Esophagus squamous epithelium (tissue), 5 donors: ENCODE results near the gene ARID3B. TPM values are rescaled to one million over a fixed set of nuclear protein-coding genes. Genes with fewer than 3 reads are reported as not detected.

Experiments
- DNase-seq: peaks from one replicate; lab custom pipeline; 2025; lab: John Stamatoyannopoulos, UW
- H3K27ac ChIP-seq, 4 donors: fragments of 200-600 bp; sonication (generic); one replicate each; pipeline ENCODE4 v1.5.1; 2016 to 2019; ENCODE audit warnings: mild to moderate bottlenecking in 1 of 4
- H3K27me3 ChIP-seq, 4 donors: fragments of 200-600 bp; sonication (generic); 1 replicate in 3 of 4; 2 replicates in 1 of 4; pipeline versions ENCODE4 v1.5.1 to v1.6.0; 2017 to 2021; ENCODE audit warnings: antibody characterized with exemption in 1 of 4
- H3K36me3 ChIP-seq, 3 donors: fragments of 200-600 bp; sonication (generic); one replicate each; pipeline ENCODE4 v1.5.1; 2016 to 2019
- H3K4me1 ChIP-seq, 3 donors: fragments of 200-600 bp; sonication (generic); one replicate each; pipeline ENCODE4 v1.5.1; 2017 to 2019
- H3K4me3 ChIP-seq, 4 donors: fragments of 200-600 bp; sonication (generic); 1 replicate in 3 of 4; 2 replicates in 1 of 4; pipeline ENCODE4 v1.5.1; 2016 to 2019; ENCODE audit warnings: mild to moderate bottlenecking in 2 of 4, moderate library complexity in 1 of 4
- H3K9me3 ChIP-seq, 3 donors: fragments of 200-600 bp; sonication (generic); one replicate each; pipeline ENCODE4 v1.5.1; 2016 to 2019
- CTCF ChIP-seq, 6 experiments: fragments of 450-650 bp in 4 of 6; fragments of 200-600 bp in 2 of 6; sonication (generic) in 2 of 6; IDR thresholded peaks; one replicate each; pipeline ENCODE4 v1.5.1; 2016 to 2019; ENCODE audit warnings: antibody characterized with exemption in 6 of 6, mild to moderate bottlenecking in 4 of 6, moderate library complexity in 4 of 6
- POLR2A ChIP-seq, 4 donors: fragments of 450-650 bp; IDR thresholded peaks; one replicate each; pipeline ENCODE4 v1.6.1; 2017; ENCODE audit warnings: antibody characterized with exemption in 4 of 4, mild to moderate bottlenecking in 4 of 4, moderate library complexity in 3 of 4
- WGBS, 2 donors: methylation state at CpG; one replicate each; pipeline ENCODE4 v1.1.5; 2018; 5-methylcytosine and 5-hydroxymethylcytosine counted together
- intact Hi-C: fragments of 100-400 bp; cut with DNase I; formaldehyde crosslinking; loops from one replicate; pipeline ENCODE4 v1.15.0; 2022
- total RNA-seq, 4 donors: library from RNA; depleted of rRNA; stranded (reverse); fragments of >200 nt; gene quantifications; one replicate each; pipeline ENCODE4 v1.1.0, GENCODE V29; 2016
- donor health status: DM: yes; HTN: yes; CAD: no.

Gene ARID3B
- total RNA-seq, 4 donors from 2014 or later = 4.5 to 11.6 (median 6.4) TPM

GRCh38 chr15:74523982-74524381 is 17.0 kb upstream of the ARID3B start:
- Histone ChIP-seq H3K27me3 (no peaks in the 10 kb centered on the region), H3K4me3 (no peak overlapping the region), H3K9me3 (no peaks in the 10 kb centered on the region), H3K27ac (no peak overlapping the region), H3K4me1 (peaks cover 3 to 21% (median 7%) of the 10 kb centered on the region in 3 donors), H3K36me3 (no peaks in the 10 kb centered on the region)
- no peak for DNase-seq
- TF ChIP-seq POLR2A (IDR thresholded peaks at IDR 0.05) (no peak), CTCF (IDR thresholded peaks at IDR 0.05) (no peak)
- intact Hi-C loops = no loop called here

- 27% methylated on average over 1 of the region's 1 CpG for WGBS, 2 donors
- no peak overlapping the region for H3K4me3 ChIP-seq
- intact Hi-C loops = no loop called here
- H3K27me3 ChIP-seq = no peaks in the 10 kb centered on the region
- H3K36me3 ChIP-seq = no peaks in the 10 kb centered on the region
- no peaks in the 10 kb centered on the region for H3K9me3 ChIP-seq
- H3K27ac ChIP-seq = no peak overlapping the region
- DNase-seq = no peak
- H3K4me1 ChIP-seq = peaks cover 3 to 21% (median 7%) of the 10 kb centered on the region in 3 donors
- TF ChIP-seq CTCF (IDR thresholded peaks at IDR 0.05) (no peak), POLR2A (IDR thresholded peaks at IDR 0.05) (no peak)
These were observed 15.7 kb upstream of the ARID3B start for GRCh38 chr15:74525309-74525708.

- intact Hi-C loops = no loop called here
- 36 to 47% methylated on average over 3 of the region's 3 CpGs for WGBS, 2 donors
- Histone ChIP-seq H3K4me3 (no peak overlapping the region), H3K36me3 (no peaks in the 10 kb centered on the region), H3K27ac (no peak overlapping the region), H3K27me3 (no peaks in the 10 kb centered on the region), H3K4me1 (peaks cover 3 to 21% (median 7%) of the 10 kb centered on the region in 3 donors), H3K9me3 (no peaks in the 10 kb centered on the region)
- DNase-seq = no peak
- no peak for TF ChIP-seq CTCF (IDR thresholded peaks at IDR 0.05)
- no peak for TF ChIP-seq POLR2A (IDR thresholded peaks at IDR 0.05)
These were observed 15.1 kb upstream of the ARID3B start for GRCh38 chr15:74525945-74526344.

- Histone ChIP-seq H3K27ac (no peak overlapping the region), H3K36me3 (no peaks in the 10 kb centered on the region), H3K27me3 (no peaks in the 10 kb centered on the region), H3K9me3 (no peaks in the 10 kb centered on the region), H3K4me1 (peaks cover 3 to 21% (median 7%) of the 10 kb centered on the region in 3 donors), H3K4me3 (no peak overlapping the region)
- DNase-seq = no peak
- intact Hi-C loops = no loop called here
- 65 to 66% methylated on average over 5 of the region's 5 CpGs for WGBS, 2 donors
- TF ChIP-seq POLR2A (IDR thresholded peaks at IDR 0.05) (no peak), CTCF (IDR thresholded peaks at IDR 0.05) (no peak)
These were observed 12.1 kb upstream of the ARID3B start for GRCh38 chr15:74528876-74529275.

GRCh38 chr15:74529921-74530320 is 11.1 kb upstream of the ARID3B start:
- no peak for TF ChIP-seq CTCF (IDR thresholded peaks at IDR 0.05)
- no peak for TF ChIP-seq POLR2A (IDR thresholded peaks at IDR 0.05)
- H3K4me3 ChIP-seq = no peak overlapping the region
- H3K36me3 ChIP-seq = no peaks in the 10 kb centered on the region
- H3K4me1 ChIP-seq = peaks cover 3 to 16% (median 7%) of the 10 kb centered on the region in 3 donors
- 44 to 59% methylated on average over 8 of the region's 8 CpGs for WGBS, 2 donors
- intact Hi-C loops = no loop called here
- H3K9me3 ChIP-seq = no peaks in the 10 kb centered on the region
- DNase-seq = no peak
- H3K27me3 ChIP-seq = no peaks in the 10 kb centered on the region
- H3K27ac ChIP-seq = no peak overlapping the region
